Measurements from ENCODE around the gene CELA3B.
"Not testable (repeated sequence)": the region's sequence is repeated elsewhere in the genome, so short reads cannot be mapped to it uniquely, and the experiment has no call there.

- not testable (repeated sequence) for TF ChIP-seq CTCF (conservative IDR thresholded peaks at IDR 0.05; ENCODE audit: low read depth, low read length); EZH2 (IDR thresholded peaks at IDR 0.05; ENCODE audit: borderline replicate concordance, low read depth, low read length, poor library complexity, severe bottlenecking)
These were observed 1.5 kb upstream of the CELA3B start for GRCh38 chr1:21975296-21975695.

Measured in A673 (cell line).